ENCODE data around the gene LMBR1. TPM values are rescaled to one million over a fixed set of nuclear protein-coding genes. Genes with fewer than 3 reads are reported as not detected.

Gene LMBR1
- total and polyA plus RNA-seq, 2 of the 13 experiments (the other 11 are each of a cell fraction or from before 2014, with no cell fraction given): 20.9 to 39.6 TPM

DNA sequence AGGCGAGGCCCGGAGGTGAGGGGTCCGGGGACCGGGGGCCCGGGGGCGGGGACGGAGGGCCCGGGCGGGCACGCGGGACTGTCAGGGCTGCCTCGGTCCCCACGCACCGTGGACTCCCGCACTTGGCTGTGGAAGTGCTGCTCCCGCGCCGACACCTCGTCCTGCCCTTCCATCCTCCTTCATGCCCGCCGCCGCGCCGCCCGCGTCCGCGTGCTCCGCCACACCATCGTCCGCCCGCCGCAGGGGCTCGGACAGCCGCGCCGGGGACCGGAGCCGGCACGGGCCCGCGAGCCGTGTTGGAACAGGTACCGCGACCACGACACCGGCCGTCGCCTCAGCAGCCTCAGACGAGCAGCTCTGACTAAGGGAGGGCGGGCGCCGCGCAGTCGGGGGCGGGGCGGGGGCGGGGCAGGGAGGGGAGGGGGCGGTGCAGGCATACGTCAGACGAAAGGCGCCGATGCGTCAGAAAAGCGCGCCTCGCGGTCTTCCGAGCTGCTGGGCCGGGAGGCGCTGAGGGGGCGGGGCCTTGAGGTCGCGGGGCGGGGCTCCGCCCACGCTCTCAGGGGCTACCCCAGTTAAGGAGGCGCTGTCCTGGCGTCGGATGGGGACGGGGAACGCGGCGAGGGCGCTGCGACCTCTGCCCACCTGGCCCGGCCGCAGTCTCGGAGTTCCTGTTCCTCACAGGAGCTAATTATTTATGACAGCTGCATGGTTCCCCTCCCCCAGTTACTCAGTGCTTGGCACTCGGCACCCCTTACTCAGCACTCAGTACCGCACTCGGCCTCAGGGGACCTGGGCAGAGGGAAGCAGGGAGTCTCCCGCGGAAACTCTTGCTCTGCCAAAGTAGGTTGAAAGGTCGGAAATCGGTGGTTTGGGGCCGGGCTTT, at the start of gene LMBR1 (continued):
- TF ChIP-seq PHF21A (CRISPR knock-in tag; IDR thresholded peaks at IDR 0.05): peak; percentile 48; the same call in 1 of the 2 replicates
- no peak for TF ChIP-seq CHCHD3 (CRISPR knock-in tag; IDR thresholded peaks at IDR 0.05)
- TF ChIP-seq ZNF24 (IDR thresholded peaks at IDR 0.05): no peak
- no peak for TF ChIP-seq SP2 (CRISPR knock-in tag; IDR thresholded peaks at IDR 0.05)
- TF ChIP-seq, protein P1, sequence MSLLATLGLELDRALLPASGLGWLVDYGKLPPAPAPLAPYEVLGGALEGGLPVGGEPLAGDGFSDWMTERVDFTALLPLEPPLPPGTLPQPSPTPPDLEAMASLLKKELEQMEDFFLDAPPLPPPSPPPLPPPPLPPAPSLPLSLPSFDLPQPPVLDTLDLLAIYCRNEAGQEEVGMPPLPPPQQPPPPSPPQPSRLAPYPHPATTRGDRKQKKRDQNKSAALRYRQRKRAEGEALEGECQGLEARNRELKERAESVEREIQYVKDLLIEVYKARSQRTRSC (CRISPR knock-in tag; IDR thresholded peaks at IDR 0.05; ENCODE audit: low read depth): no peak
- TF ChIP-seq, protein P2, sequence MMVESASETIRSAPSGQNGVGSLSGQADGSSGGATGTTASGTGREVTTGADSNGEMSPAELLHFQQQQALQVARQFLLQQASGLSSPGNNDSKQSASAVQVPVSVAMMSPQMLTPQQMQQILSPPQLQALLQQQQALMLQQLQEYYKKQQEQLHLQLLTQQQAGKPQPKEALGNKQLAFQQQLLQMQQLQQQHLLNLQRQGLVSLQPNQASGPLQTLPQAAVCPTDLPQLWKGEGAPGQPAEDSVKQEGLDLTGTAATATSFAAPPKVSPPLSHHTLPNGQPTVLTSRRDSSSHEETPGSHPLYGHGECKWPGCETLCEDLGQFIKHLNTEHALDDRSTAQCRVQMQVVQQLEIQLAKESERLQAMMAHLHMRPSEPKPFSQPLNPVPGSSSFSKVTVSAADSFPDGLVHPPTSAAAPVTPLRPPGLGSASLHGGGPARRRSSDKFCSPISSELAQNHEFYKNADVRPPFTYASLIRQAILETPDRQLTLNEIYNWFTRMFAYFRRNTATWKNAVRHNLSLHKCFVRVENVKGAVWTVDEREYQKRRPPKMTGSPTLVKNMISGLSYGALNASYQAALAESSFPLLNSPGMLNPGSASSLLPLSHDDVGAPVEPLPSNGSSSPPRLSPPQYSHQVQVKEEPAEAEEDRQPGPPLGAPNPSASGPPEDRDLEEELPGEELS (CRISPR knock-in tag; IDR thresholded peaks at IDR 0.05): 0 out of 2 replicates have a peak, but pooled peaks have one; percentile 31
- TF ChIP-seq, protein P3, sequence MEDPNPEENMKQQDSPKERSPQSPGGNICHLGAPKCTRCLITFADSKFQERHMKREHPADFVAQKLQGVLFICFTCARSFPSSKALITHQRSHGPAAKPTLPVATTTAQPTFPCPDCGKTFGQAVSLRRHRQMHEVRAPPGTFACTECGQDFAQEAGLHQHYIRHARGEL (CRISPR knock-in tag; IDR thresholded peaks at IDR 0.05): no peak
- TF ChIP-seq NBN (conservative IDR thresholded peaks at IDR 0.05): no peak
- TF ChIP-seq, protein P4, sequence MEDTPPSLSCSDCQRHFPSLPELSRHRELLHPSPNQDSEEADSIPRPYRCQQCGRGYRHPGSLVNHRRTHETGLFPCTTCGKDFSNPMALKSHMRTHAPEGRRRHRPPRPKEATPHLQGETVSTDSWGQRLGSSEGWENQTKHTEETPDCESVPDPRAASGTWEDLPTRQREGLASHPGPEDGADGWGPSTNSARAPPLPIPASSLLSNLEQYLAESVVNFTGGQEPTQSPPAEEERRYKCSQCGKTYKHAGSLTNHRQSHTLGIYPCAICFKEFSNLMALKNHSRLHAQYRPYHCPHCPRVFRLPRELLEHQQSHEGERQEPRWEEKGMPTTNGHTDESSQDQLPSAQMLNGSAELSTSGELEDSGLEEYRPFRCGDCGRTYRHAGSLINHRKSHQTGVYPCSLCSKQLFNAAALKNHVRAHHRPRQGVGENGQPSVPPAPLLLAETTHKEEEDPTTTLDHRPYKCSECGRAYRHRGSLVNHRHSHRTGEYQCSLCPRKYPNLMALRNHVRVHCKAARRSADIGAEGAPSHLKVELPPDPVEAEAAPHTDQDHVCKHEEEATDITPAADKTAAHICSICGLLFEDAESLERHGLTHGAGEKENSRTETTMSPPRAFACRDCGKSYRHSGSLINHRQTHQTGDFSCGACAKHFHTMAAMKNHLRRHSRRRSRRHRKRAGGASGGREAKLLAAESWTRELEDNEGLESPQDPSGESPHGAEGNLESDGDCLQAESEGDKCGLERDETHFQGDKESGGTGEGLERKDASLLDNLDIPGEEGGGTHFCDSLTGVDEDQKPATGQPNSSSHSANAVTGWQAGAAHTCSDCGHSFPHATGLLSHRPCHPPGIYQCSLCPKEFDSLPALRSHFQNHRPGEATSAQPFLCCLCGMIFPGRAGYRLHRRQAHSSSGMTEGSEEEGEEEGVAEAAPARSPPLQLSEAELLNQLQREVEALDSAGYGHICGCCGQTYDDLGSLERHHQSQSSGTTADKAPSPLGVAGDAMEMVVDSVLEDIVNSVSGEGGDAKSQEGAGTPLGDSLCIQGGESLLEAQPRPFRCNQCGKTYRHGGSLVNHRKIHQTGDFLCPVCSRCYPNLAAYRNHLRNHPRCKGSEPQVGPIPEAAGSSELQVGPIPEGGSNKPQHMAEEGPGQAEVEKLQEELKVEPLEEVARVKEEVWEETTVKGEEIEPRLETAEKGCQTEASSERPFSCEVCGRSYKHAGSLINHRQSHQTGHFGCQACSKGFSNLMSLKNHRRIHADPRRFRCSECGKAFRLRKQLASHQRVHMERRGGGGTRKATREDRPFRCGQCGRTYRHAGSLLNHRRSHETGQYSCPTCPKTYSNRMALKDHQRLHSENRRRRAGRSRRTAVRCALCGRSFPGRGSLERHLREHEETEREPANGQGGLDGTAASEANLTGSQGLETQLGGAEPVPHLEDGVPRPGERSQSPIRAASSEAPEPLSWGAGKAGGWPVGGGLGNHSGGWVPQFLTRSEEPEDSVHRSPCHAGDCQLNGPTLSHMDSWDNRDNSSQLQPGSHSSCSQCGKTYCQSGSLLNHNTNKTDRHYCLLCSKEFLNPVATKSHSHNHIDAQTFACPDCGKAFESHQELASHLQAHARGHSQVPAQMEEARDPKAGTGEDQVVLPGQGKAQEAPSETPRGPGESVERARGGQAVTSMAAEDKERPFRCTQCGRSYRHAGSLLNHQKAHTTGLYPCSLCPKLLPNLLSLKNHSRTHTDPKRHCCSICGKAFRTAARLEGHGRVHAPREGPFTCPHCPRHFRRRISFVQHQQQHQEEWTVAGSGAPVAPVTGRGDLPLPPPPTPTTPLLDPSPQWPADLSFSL (CRISPR knock-in tag; IDR thresholded peaks at IDR 0.05): no peak
- TF ChIP-seq ZNF746 (CRISPR knock-in tag; IDR thresholded peaks at IDR 0.05): no peak
- TF ChIP-seq ZSCAN21 (CRISPR knock-in tag; IDR thresholded peaks at IDR 0.05; ENCODE audit: borderline replicate concordance): peak; percentile 96
- no peak for TF ChIP-seq GABPA (IDR thresholded peaks at IDR 0.05; ENCODE audit: low read depth, low read length)
- no peak for TF ChIP-seq GABPA (CRISPR knock-in tag; IDR thresholded peaks at IDR 0.05; ENCODE audit: low read depth)
- TF ChIP-seq, protein P5, sequence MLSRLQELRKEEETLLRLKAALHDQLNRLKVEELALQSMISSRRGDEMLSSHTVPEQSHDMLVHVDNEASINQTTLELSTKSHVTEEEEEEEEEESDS (CRISPR knock-in tag; IDR thresholded peaks at IDR 0.05; ENCODE audit: borderline replicate concordance): no peak
- TF ChIP-seq, protein P6, sequence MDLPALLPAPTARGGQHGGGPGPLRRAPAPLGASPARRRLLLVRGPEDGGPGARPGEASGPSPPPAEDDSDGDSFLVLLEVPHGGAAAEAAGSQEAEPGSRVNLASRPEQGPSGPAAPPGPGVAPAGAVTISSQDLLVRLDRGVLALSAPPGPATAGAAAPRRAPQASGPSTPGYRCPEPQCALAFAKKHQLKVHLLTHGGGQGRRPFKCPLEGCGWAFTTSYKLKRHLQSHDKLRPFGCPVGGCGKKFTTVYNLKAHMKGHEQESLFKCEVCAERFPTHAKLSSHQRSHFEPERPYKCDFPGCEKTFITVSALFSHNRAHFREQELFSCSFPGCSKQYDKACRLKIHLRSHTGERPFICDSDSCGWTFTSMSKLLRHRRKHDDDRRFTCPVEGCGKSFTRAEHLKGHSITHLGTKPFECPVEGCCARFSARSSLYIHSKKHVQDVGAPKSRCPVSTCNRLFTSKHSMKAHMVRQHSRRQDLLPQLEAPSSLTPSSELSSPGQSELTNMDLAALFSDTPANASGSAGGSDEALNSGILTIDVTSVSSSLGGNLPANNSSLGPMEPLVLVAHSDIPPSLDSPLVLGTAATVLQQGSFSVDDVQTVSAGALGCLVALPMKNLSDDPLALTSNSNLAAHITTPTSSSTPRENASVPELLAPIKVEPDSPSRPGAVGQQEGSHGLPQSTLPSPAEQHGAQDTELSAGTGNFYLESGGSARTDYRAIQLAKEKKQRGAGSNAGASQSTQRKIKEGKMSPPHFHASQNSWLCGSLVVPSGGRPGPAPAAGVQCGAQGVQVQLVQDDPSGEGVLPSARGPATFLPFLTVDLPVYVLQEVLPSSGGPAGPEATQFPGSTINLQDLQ (CRISPR knock-in tag; IDR thresholded peaks at IDR 0.05): no peak; the same call in 1 of the 2 replicates
- TF ChIP-seq SPEN (CRISPR knock-in tag; IDR thresholded peaks at IDR 0.05; ENCODE audit: low read depth): peak; percentile 47
- no peak for TF ChIP-seq FOXK2 (IDR thresholded peaks at IDR 0.05)

Data from HepG2 (cell line).